Type B pancreatic cell (in vitro differentiated cells): ENCODE measurements around the gene CERS1. TPM values are rescaled to one million over a fixed set of nuclear protein-coding genes. Genes with fewer than 3 reads are reported as not detected.

Experiments
- DNase-seq: peaks from one replicate; pipeline ENCODE4 v3.0.0; 2021; ENCODE audit warnings: mixed read lengths; ENCODE audit not compliant: unreplicated experiment; ENCODE audit errors: extremely low spot score
- H3K27ac Mint-ChIP-seq: 2 replicates; pipeline ENCODE4 v1.8.0; 2021; ENCODE audit warnings: mild to moderate bottlenecking, mixed read lengths
- H3K27me3 Mint-ChIP-seq: 2 replicates; pipeline ENCODE4 v1.8.0; 2021; ENCODE audit warnings: mixed read lengths
- H3K36me3 Mint-ChIP-seq: 2 replicates; pipeline ENCODE4 v1.8.0; 2021; ENCODE audit warnings: mixed read lengths
- H3K4me1 Mint-ChIP-seq: one replicate; pipeline ENCODE4 v1.8.0; 2021; ENCODE audit warnings: mixed read lengths; ENCODE audit not compliant: unreplicated experiment
- H3K4me3 Mint-ChIP-seq: 2 replicates; pipeline ENCODE4 v1.8.0; 2021; ENCODE audit warnings: mild to moderate bottlenecking, mixed read lengths
- H3K9me3 Mint-ChIP-seq: 2 replicates; pipeline ENCODE4 v1.8.0; 2021; ENCODE audit warnings: mixed read lengths
- CTCF ChIP-seq: fragments of 200-600 bp; sonication (generic); conservative IDR thresholded peaks from 2 replicates; pipeline ENCODE4 v1.5.0; 2021; ENCODE audit warnings: antibody characterized with exemption, mild to moderate bottlenecking
- total RNA-seq: library from RNA; stranded (reverse); gene quantifications from 2 replicates; pipeline ENCODE4 v1.2.1, GENCODE V29; 2021; ENCODE audit warnings: low replicate concordance

Gene CERS1
- total RNA-seq, 1 donor from 2014 or later = 14.8 TPM

- H3K4me1 Mint-ChIP-seq = peaks cover 34% of the 10 kb centered on the region
- H3K9me3 Mint-ChIP-seq = no peaks in the 10 kb centered on the region
- H3K4me3 Mint-ChIP-seq = peak within 1 kb of the TSS; percentile 96
- TF ChIP-seq CTCF = peak; percentile 43
- H3K36me3 Mint-ChIP-seq = peaks cover 20% of the 10 kb centered on the region
- H3K27me3 Mint-ChIP-seq = peaks cover 10% of the 10 kb centered on the region
- peak within 1 kb of the TSS; percentile 91 for H3K27ac Mint-ChIP-seq
- DNase-seq = peak; percentile 95
Observed at GRCh38 chr19:18831524-18832305, 64.2 kb downstream of the CERS1 start, which contains the start of gene UPF1. UPF1 (plus strand) TSS chr19:18831959; CDS start chr19:18832210, 251 bp downstream.

GRCh38 chr19:18830488-18830887, 65.5 kb downstream of the CERS1 start:
- Mint-ChIP-seq H3K4me3 (peak overlapping the region; percentile 62), H3K9me3 (peaks cover 4% of the 10 kb centered on the region), H3K27ac (no peak overlapping the region), H3K27me3 (peaks cover 10% of the 10 kb centered on the region), H3K4me1 (peaks cover 25% of the 10 kb centered on the region), H3K36me3 (peaks cover 12% of the 10 kb centered on the region)
- no peak for DNase-seq
- TF ChIP-seq CTCF = no peak

GRCh38 chr19:18828786-18829185, 67.2 kb downstream of the CERS1 start:
- no peak for TF ChIP-seq CTCF
- Mint-ChIP-seq H3K27me3 (peaks cover 10% of the 10 kb centered on the region), H3K27ac (no peak overlapping the region), H3K9me3 (peaks cover 4% of the 10 kb centered on the region), H3K4me1 (peaks cover 10% of the 10 kb centered on the region), H3K36me3 (peaks cover 4% of the 10 kb centered on the region), H3K4me3 (no peak overlapping the region)
- no peak for DNase-seq

Other genes with a start within 250 kb of the CERS1 start
- 14.2 and 20.2 TPM in 2 replicates for gene CRTC1, start 212.5 kb downstream of the CERS1 start, total RNA-seq
- 0.12 and 0.43 TPM in 2 replicates for gene COMP, start 104.9 kb downstream of the CERS1 start, total RNA-seq
- 72.1 and 76.5 TPM in 2 replicates for gene UPF1, start 64.2 kb downstream of the CERS1 start, total RNA-seq
- 171 and 213 TPM in 2 replicates for gene COPE, start 23.2 kb upstream of the CERS1 start, total RNA-seq
- gene DDX49, start 23.6 kb upstream of the CERS1 start, total RNA-seq = 58.3 and 58.5 TPM in 2 replicates
- gene HOMER3, start 45.1 kb upstream of the CERS1 start, total RNA-seq = 20.8 and 38.6 TPM in 2 replicates
- 58.6 and 123 TPM in 2 replicates for gene SUGP2, start 137.4 kb upstream of the CERS1 start, total RNA-seq
- 28.2 and 34.6 TPM in 2 replicates for gene ARMC6, start 137.4 kb upstream of the CERS1 start, total RNA-seq
- 10.0 and 13.4 TPM in 2 replicates for gene SLC25A42, start 167.8 kb upstream of the CERS1 start, total RNA-seq
- gene TMEM161A, start 242.3 kb upstream of the CERS1 start, total RNA-seq = 29.1 and 45.2 TPM in 2 replicates